DLD1 (cell line): ENCODE measurements around the gene CYSLTR2.
"Not testable (repeated sequence)": the region's sequence is repeated elsewhere in the genome, so short reads cannot be mapped to it uniquely, and the experiment has no call there.

Experiments used
- in situ Hi-C: cut with HindIII; loops from 2 replicates; pipeline ENCODE4 v1.10.0; 2017; ENCODE audit warnings: low sequenced_read_pairs

Gene CYSLTR2

GRCh38 chr13:48686636-48687210, 33.0 kb downstream of the CYSLTR2 start:
- in situ Hi-C loops: no loop called here

DNA sequence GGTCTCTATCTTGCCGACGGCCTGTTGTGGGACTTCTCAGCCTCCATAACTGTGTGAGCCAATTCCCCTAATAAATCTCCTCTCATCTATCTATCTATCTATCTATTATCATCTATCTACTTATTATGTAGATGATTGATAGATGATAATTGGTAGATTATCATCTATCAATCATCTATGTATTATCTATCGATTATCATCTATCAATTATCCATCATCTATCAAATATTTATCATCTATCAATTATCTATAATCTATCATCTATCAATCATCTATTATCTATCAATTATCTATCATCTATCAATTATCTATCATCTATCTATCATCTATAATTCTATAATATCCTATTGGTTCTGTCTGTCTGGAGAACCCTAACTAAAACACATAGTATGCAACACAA, 33.5 kb downstream of the CYSLTR2 start:
- in situ Hi-C loops: no loop called here

DNA sequence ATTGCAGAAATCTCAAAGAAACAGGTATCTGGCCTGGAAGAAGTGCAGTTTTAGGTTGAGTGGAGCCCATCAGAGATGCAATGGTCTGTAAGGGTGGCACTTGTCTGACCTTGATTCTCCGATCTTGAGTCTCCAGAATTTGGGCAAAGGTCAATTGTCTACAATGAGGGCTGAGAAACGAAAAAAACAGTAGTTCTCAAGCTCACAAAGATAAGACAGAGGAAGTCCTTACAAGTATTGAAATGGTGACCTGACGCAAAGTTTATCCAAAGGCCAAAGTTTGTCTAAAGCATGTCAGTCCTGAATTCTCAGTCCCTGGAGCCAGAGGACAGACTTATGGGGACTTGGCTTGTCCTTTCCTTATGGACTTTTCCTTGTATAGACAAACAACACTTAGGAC, 40.3 kb downstream of the CYSLTR2 start:
- in situ Hi-C loops: no loop called here

DNA sequence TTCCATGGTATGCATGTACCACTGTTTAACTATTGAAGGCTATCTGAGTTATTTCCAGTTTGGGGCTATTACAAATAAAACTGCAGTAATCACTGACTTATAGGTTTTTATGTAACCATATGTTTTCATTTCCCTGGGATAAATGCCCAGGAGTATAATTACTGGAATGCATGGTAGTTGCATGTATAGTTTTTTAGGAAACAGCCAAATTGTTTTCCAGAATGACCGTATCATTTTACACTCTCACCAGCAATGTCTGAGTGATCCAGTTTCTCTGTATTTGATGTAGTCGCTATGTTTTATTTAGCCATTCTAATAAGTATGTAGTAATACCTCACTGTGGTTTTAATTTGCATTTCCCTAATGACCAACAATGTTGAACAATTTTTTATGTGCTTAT, 42.0 kb downstream of the CYSLTR2 start:
- in situ Hi-C loops: no loop called here

DNA sequence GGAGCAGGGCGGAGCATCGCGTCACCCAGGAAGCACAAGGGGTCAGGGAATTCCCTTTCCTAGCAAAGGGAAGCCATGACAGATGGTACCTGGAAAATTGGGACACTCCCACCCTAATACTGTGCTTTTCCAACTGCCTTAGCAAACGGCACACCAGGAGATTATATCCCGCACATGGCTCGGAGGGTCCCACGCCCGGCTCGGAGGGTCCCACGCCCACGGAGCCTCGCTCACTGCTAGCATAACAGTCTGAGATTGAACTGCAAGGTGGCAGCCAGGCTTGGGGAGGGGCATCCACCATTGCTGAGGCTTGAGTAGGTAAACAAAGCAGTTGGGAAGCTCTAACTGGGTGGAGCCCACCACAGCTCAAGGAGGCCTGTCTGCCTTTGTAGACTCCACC, 42.9 kb downstream of the CYSLTR2 start:
- in situ Hi-C loops: not testable (repeated sequence)

DNA sequence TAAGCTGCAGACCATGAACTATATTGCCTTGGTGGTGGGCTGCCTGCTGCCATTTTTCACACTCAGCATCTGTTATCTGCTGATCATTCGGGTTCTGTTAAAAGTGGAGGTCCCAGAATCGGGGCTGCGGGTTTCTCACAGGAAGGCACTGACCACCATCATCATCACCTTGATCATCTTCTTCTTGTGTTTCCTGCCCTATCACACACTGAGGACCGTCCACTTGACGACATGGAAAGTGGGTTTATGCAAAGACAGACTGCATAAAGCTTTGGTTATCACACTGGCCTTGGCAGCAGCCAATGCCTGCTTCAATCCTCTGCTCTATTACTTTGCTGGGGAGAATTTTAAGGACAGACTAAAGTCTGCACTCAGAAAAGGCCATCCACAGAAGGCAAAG, 53.7 kb downstream of the CYSLTR2 start:
- in situ Hi-C loops: no loop called here

DNA sequence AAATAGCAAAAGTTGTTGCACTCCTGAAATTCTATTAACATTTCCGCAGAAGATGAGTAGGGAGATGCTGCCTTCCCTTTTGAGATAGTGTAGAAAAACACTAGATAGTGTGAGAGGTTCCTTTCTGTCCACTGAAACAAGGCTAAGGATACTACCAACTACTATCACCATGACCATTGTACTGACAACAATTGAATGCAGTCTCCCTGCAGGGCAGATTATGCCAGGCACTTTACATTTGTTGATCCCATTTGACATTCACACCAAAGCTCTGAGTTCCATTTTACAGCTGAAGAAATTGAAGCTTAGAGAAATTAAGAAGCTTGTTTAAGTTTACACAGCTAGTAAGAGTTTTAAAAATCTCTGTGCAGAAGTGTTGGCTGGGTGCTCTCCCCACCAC, 55.0 kb downstream of the CYSLTR2 start:
- in situ Hi-C loops: no loop called here

- in situ Hi-C loops: no loop called here
Measured at GRCh38 chr13:48709213-48709612, 55.5 kb downstream of the CYSLTR2 start.

DNA sequence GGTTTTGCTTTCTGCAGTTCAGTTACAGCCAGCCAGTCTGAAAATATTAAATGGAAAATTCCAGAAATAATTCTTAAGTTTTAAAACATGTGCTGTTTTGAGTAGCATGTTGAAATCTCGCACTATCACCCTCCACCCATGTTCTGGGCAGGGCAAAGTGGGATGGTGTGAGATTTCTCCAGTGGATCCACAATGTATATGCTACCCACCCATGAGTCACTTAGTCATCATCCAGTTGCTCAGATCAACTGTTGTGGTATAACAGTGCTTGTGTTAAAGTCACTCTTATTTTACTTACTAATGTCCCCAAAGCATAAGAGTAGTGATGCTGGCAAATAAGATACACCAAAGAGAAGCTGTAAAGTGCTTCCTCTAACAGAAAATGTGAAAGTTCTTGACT, 56.4 kb downstream of the CYSLTR2 start:
- in situ Hi-C loops: no loop called here

- in situ Hi-C loops: no loop called here
Measured at GRCh38 chr13:48712141-48712540, 58.4 kb downstream of the CYSLTR2 start.

GRCh38 chr13:48715977-48716376, 62.2 kb downstream of the CYSLTR2 start:
- in situ Hi-C loops: no loop called here

GRCh38 chr13:48720621-48721020, 66.9 kb downstream of the CYSLTR2 start:
- in situ Hi-C loops: no loop called here

- in situ Hi-C loops: no loop called here
Measured at GRCh38 chr13:48723168-48723567, 69.4 kb downstream of the CYSLTR2 start.

- in situ Hi-C loops: no loop called here
Measured at GRCh38 chr13:48725271-48725670, 71.5 kb downstream of the CYSLTR2 start.

- in situ Hi-C loops: no loop called here
Measured at GRCh38 chr13:48726711-48727110, 73.0 kb downstream of the CYSLTR2 start.

GRCh38 chr13:48727241-48728011, 73.7 kb downstream of the CYSLTR2 start:
- in situ Hi-C loops: no loop called here

GRCh38 chr13:48728226-48728625, 74.5 kb downstream of the CYSLTR2 start:
- in situ Hi-C loops: no loop called here

DNA sequence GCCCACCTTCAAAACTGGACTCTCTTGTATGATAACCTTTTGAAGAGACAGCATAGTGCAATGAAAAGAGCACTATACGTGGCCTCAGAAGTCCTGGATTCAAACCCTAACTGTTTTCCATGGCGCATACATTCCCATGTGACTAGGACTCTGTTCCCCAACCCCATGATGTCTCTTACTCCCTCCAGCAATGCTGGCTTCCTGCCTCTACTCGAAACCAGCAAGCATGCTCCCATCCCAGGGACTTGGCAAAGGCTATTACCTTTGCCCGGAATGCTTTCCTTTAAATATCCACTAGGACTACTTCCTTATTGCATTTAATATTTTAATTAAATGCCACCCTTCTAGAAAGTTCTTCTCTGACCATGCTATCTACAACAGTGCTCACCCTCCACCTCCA, 75.1 kb downstream of the CYSLTR2 start:
- in situ Hi-C loops: no loop called here

DNA sequence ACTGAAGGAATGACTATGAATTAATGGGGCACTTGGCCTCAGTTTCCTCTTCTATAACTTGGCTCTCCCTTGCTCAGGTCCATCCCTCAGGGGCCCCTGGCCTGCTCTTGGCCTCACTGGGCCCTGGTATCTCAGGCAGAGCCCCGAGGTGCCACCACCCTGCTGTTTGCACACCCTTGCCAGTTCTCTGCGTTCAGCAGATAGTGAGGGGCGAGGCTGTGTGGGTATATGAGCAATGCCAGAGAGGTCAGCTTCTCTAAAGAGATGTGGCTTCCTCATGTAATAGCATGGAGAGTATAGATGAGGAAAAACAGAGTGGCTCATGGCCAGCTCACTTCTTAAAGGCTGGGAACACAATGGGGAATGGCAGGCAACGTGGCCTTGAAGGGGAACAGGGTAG, 76.1 kb downstream of the CYSLTR2 start:
- in situ Hi-C loops: no loop called here

- in situ Hi-C loops: no loop called here
Measured at GRCh38 chr13:48731001-48731658, 77.4 kb downstream of the CYSLTR2 start.

DNA sequence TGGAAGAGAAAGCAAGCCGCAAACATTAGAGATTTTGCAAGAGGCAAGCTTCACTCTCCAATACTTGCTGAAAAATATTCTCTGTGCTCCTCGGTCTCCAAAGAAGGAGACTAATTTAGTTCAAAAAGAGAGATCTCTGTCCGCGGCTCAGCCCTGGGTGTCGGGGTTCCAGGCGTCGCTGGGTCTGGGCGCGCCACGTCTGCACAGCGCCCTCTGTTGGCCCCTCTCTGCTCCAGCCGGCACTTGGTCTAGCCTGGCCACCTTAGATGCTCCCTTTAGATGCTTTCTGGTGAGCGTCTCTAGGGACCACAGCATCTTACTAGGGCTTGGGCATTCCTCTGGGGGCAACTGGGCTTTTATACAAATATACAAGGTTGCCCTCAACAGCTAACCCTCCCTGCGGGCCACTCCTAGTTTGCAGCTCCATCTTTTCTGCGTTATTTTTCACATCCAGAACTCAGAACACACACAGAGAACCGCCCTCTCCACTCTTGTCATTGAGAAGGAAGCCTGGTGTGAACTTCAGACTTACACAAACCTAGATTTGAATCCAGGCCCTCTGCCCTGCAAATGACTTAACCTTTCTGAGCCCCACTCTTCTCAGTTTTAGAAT, 78.3 kb downstream of the CYSLTR2 start:
- in situ Hi-C loops: no loop called here
